ENCODE data around the gene KIZ.

KIZ gene

GRCh38 chr20:21266191-21266536, 140.3 kb downstream of the KIZ start:
- DNase-seq (ENCODE audit: low spot score) = no peak

DNA sequence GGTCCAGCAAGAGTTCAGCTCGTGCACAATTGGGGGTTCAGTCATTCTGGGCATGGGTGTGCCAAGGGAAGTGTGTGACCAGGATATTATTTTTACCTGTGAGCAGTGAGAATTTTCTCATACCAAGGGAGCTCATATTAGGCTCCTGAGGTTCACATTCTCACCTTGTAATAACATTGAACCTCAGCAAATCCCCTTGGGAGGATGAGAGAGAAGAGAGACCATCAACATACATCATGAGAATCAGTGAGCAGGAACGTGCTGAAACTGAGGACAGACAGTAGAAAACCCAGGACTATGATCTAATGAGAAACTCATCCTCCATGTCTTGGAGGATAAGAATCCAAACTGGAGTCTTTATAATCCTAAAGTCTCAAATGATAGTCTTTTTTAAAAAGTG, 143.9 kb downstream of the KIZ start:
- DNase-seq (ENCODE audit: low spot score) = no peak

DNA sequence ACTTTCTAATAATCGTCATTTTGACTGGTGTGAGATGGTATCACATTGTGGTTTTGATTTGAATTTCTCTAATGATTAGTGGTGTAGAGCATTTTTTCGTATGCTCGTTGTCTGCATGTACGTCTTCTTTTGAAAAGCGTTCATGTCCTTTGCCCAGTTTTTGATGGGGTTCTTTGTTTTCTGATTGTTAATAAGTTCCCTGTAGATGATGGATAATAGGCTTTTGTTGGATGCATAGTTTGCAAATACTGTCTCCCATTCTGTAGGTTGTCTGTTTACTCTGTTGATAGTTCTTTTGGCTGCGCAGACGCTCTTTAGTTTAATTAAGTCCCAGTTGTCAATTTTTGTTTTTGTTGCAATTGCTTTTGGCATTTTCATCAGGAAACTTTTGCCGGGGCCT, 144.9 kb downstream of the KIZ start:
- no peak for DNase-seq (ENCODE audit: low spot score)

GRCh38 chr20:21272279-21272678, 146.4 kb downstream of the KIZ start:
- no peak for DNase-seq (ENCODE audit: low spot score)

DNA sequence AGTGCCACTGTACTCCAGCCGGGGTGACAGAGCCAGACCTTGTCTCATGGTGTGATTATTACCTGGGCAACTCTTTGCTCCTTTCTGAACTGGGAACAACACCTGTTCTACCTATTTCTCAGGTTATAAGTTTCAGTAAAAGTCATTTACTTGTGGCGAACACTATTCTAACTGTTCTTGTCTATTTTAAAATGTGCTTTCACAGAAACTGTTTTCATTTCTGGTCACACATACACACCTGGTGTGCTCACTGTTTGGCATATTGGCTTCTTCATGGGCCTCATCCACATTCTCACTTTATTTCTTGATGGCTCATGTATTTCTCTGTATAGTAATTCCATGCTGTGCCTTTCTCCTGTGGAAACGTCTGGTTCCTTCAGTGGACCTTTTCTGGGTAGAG, 146.8 kb downstream of the KIZ start:
- no peak for DNase-seq (ENCODE audit: low spot score)

GRCh38 chr20:21273755-21274386, 148.0 kb downstream of the KIZ start:
- no peak for DNase-seq (ENCODE audit: low spot score)

- DNase-seq (ENCODE audit: low spot score) = no peak
Measured at GRCh38 chr20:21278829-21279228, 152.9 kb downstream of the KIZ start.

DNA sequence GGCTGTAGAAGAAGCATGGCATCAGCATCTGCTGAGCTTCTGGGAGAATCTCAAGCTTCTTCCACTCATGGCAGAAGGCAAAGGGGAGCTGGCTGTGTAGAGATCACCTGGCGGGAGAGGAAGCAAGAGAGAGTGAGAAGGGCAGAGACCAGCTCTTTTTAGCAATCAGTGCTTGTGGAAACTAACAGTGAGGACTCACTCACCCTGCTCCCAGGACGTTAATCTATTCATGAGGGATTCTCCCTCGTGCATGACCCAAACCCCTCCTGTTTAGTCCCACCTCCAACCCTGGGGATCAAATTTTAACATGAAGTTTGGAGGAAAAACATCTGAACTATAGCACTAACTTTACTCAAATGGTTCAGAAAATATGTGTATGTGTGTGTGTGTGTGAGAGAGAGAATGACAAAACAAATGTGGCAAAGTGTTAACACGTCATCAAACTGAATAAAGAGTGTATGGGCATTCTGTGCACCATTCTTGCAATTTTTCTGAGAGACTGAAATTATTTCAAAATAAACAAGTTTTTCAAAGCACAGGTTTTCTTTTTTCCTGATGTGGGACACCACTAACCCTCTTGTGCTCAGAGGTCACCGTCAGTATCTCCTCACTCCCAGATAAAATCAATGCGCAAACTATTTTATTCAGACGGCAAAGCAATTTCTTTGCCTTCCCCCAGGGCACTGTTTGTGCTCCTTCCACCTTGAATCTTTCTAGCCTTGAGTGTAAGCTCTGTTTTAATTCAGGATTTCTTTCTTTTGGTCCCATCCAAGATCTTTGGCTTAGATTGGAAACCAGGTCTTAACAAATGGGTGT, 154.0 kb downstream of the KIZ start:
- DNase-seq (ENCODE audit: low spot score) = no peak

DNA sequence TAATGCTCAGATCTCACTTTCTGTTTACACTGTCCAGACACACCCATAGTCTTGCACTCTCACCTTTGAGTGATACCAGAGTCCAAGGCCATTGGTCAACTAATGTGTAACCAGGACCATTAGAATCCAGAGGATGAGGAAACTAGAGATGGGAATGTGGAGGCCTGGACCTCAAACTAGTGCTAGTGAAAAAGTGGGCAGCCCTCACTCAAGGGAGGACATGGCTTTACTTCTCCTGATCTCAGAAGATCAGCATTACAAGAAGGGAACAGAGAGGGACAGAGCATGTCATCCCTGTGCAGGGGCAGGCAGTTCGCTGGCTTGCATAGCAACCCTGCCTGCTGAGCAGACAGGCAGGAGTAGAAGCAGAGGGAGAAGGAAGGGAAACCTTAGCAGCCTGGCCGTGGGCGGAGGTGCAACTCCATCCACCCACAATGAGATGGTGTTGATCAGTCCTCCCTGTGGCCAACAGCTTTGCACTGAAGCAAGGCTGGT, 154.7 kb downstream of the KIZ start:
- no peak for DNase-seq (ENCODE audit: low spot score)

GRCh38 chr20:21286775-21287174, 160.9 kb downstream of the KIZ start:
- DNase-seq (ENCODE audit: low spot score) = no peak

- DNase-seq (ENCODE audit: low spot score) = no peak
Measured at GRCh38 chr20:21288587-21289370, 162.9 kb downstream of the KIZ start.

DNA sequence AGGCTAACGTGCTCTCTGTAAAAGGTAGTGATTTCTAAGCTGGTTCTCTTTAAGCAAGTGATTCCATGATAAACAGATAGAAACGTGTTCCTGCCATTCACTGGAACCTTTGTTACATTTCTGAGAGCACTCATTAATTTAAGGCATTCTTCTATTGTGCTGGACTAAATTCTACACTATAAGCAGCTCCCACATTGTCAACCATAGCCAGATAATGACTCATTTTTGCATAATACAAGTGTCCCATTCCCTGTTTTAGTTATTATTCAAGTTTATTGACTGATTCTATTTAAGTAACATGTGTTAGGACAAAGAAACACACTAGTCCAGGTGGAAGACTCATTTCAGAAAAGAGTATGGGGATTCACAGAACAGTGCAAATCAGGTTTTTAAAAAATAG, 163.8 kb downstream of the KIZ start:
- DNase-seq (ENCODE audit: low spot score) = no peak

DNA sequence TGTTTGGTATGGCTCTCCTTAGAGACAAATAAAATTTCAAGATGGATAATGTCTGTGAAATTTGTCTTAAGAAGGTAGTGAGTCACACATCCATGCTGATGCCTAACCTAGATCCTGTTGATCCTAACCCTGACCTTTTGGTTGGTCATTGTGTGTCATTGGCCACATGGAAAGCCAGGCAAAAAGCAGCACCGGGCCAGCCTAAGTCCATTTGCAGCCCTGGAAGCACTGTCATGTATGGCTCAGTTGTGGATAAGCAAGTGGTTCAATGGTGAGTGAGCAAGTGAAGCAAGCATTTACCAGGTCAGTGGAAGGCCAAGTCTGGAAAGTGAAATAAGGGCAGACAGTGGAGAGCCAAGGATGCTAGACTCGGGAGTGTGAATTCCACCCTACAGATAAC, 165.1 kb downstream of the KIZ start:
- no peak for DNase-seq (ENCODE audit: low spot score)

GRCh38 chr20:21294755-21295154, 168.9 kb downstream of the KIZ start:
- no peak for DNase-seq (ENCODE audit: low spot score)
